ENCODE results near the gene TDRD10. TPM values are rescaled to one million over a fixed set of nuclear protein-coding genes. Genes with fewer than 3 reads are reported as not detected.

Gene TDRD10
- total and polyA plus RNA-seq, 2 of the 8 experiments (the other 6 are each of a cell fraction or from before 2014, with no cell fraction given): 0.15 to 0.27 TPM

- TF ChIP-seq JUN (IDR thresholded peaks at IDR 0.05; ENCODE audit: low read depth, low read length) (no peak), RBBP5 (IDR thresholded peaks at IDR 0.05; ENCODE audit: borderline replicate concordance, low read depth, low read length) (no peak), ZNF274 (IDR thresholded peaks at IDR 0.05; ENCODE audit: borderline replicate concordance, extremely low read depth, low read length) (no peak), KDM1A (IDR thresholded peaks at IDR 0.05; ENCODE audit: borderline replicate concordance, low read length) (no peak), BRCA1 (IDR thresholded peaks at IDR 0.05; ENCODE audit: low read depth, low read length) (no peak), HDAC2 (IDR thresholded peaks at IDR 0.05; ENCODE audit: borderline replicate concordance in 1 of 2, low read depth in 2 of 2, low read length in 2 of 2) (no peak), RXRA (IDR thresholded peaks at IDR 0.05; ENCODE audit: insufficient read depth, low read depth, low read length) (no peak)
These were observed 27.2 kb upstream of the TDRD10 start (continued) for GRCh38 chr1:154474802-154475201.

Measured in H1 (cell line).